ENCODE measurements around the gene MPZL1. TPM values are rescaled to one million over a fixed set of nuclear protein-coding genes. Genes with fewer than 3 reads are reported as not detected.

MPZL1 gene
- total RNA-seq, 2 experiments from 2014 or later, result 22.3 to 23.0 TPM

- H3K9me3 Mint-ChIP-seq (ENCODE audit: low read depth), result no peaks in the 10 kb centered on the region
- ChIA-PET POLR2A (no interaction called here), CTCF (interaction anchor here (1.2 to 1.5 kb wide), 2 partner anchors 29 to 96 kb away, joined by 3 read pairs; no protein-coding TSS in a partner anchor)
- intact Hi-C loops (cut with DNase I, micrococcal nuclease), result no loop called here
- no peak overlapping the region for H3K27ac Mint-ChIP-seq
- no peaks in the 10 kb centered on the region for H3K4me1 Mint-ChIP-seq
- no peak for DNase-seq
- H3K27me3 Mint-ChIP-seq, result no peaks in the 10 kb centered on the region
- no peak for ATAC-seq
- no peak overlapping the region for H3K4me3 Mint-ChIP-seq
- H3K36me3 Mint-ChIP-seq (ENCODE audit: low read depth), result peaks cover 32% of the 10 kb centered on the region
These were observed 46.0 kb downstream of the MPZL1 start for GRCh38 chr1:167767761-167768160.

- Mint-ChIP-seq H3K9me3 (ENCODE audit: low read depth) (no peaks in the 10 kb centered on the region), H3K4me1 (peaks cover 8% of the 10 kb centered on the region), H3K4me3 (no peak overlapping the region), H3K27me3 (no peaks in the 10 kb centered on the region), H3K27ac (no peak overlapping the region), H3K36me3 (ENCODE audit: low read depth) (peaks cover 43% of the 10 kb centered on the region)
- no peak for DNase-seq
- ATAC-seq, result no peak
- CTCF ChIA-PET, result no interaction called here
- POLR2A ChIA-PET, result no interaction called here
- intact Hi-C loops (cut with DNase I, micrococcal nuclease), result no loop called here
These were observed 48.3 kb downstream of the MPZL1 start for GRCh38 chr1:167770127-167770526.

- ChIA-PET CTCF (no interaction called here), POLR2A (no interaction called here)
- intact Hi-C loops (cut with DNase I, micrococcal nuclease), result no loop called here
- Mint-ChIP-seq H3K9me3 (ENCODE audit: low read depth) (no peaks in the 10 kb centered on the region), H3K27me3 (no peaks in the 10 kb centered on the region), H3K4me3 (no peak overlapping the region), H3K36me3 (ENCODE audit: low read depth) (peaks cover 43% of the 10 kb centered on the region), H3K27ac (no peak overlapping the region), H3K4me1 (peaks cover 28% of the 10 kb centered on the region)
- ATAC-seq (no peak), DNase-seq (no peak)
These were observed 50.7 kb downstream of the MPZL1 start for GRCh38 chr1:167772436-167772835.

GRCh38 chr1:167773516-167773915, 51.7 kb downstream of the MPZL1 start:
- H3K27ac Mint-ChIP-seq, result no peak overlapping the region
- H3K9me3 Mint-ChIP-seq (ENCODE audit: low read depth), result no peaks in the 10 kb centered on the region
- peaks cover 29% of the 10 kb centered on the region for H3K4me1 Mint-ChIP-seq
- no peak for ATAC-seq
- peaks cover 40% of the 10 kb centered on the region for H3K36me3 Mint-ChIP-seq (ENCODE audit: low read depth)
- no peak overlapping the region for H3K4me3 Mint-ChIP-seq
- CTCF ChIA-PET, result interaction anchor here (0.6 kb wide), 1 partner anchor 232 kb away, joined by 3 read pairs; no protein-coding TSS in a partner anchor
- POLR2A ChIA-PET, result no interaction called here
- no peak for DNase-seq
- no peaks in the 10 kb centered on the region for H3K27me3 Mint-ChIP-seq
- intact Hi-C loops (cut with DNase I, micrococcal nuclease), result no loop called here

DNA sequence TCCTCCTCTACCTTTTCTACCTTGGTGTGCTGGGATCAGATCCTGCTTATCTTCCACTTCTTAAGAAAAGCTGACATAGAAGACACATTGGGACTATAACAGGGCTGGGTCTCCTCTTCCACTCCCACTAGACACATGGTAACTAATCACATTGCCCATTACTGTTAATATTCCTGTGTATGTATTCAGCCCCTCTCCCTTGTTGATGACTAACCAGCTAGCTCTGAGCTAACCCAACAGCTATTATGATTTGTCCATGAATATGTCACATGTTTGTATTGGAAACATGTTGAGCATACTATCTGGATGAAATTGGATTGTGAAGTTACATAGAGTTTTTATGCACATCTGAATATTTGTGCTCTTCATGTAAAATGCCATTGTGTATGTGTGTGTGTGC, 52.9 kb downstream of the MPZL1 start:
- no peak overlapping the region for H3K4me3 Mint-ChIP-seq
- peaks cover 46% of the 10 kb centered on the region for H3K36me3 Mint-ChIP-seq (ENCODE audit: low read depth)
- POLR2A ChIA-PET, result interaction anchor here (1.1 kb wide), 1 partner anchor 12 kb away, joined by 3 read pairs; no protein-coding TSS in a partner anchor
- peaks cover 29% of the 10 kb centered on the region for H3K4me1 Mint-ChIP-seq
- H3K9me3 Mint-ChIP-seq (ENCODE audit: low read depth), result no peaks in the 10 kb centered on the region
- H3K27me3 Mint-ChIP-seq, result no peaks in the 10 kb centered on the region
- DNase-seq (no peak), ATAC-seq (peak; percentile 45)
- CTCF ChIA-PET, result no interaction called here
- no peak overlapping the region for H3K27ac Mint-ChIP-seq
- intact Hi-C loops (cut with DNase I, micrococcal nuclease), result no loop called here

DNA sequence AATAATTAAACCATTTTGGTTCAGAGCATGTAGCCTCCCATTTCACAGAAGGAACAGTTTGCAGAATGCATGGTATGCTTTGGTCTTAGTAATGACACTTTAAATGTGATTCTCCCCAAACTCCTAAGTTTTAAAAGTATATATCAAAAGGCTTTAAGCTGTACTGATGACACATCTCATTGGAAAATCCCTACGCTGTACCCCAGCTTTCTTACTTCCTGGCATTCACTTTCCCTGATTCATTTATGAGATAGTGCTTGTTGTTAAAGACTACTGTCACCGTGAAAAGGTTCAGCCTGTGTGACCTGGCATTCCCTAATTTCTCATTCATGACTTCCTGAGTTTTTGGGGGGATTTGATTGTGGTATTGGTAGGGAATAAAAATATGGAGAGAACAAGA, 53.4 kb downstream of the MPZL1 start:
- ChIA-PET CTCF (no interaction called here), POLR2A (interaction anchor here (1.1 kb wide), 1 partner anchor 13 kb away, joined by 3 read pairs; no protein-coding TSS in a partner anchor)
- no peak overlapping the region for H3K4me3 Mint-ChIP-seq
- H3K4me1 Mint-ChIP-seq, result peaks cover 29% of the 10 kb centered on the region
- DNase-seq (no peak), ATAC-seq (peak; percentile 57)
- intact Hi-C loops (cut with DNase I, micrococcal nuclease), result no loop called here
- H3K27me3 Mint-ChIP-seq, result no peaks in the 10 kb centered on the region
- no peaks in the 10 kb centered on the region for H3K9me3 Mint-ChIP-seq (ENCODE audit: low read depth)
- peaks cover 46% of the 10 kb centered on the region for H3K36me3 Mint-ChIP-seq (ENCODE audit: low read depth)
- H3K27ac Mint-ChIP-seq, result no peak overlapping the region

- Mint-ChIP-seq H3K4me3 (no peak overlapping the region), H3K9me3 (ENCODE audit: low read depth) (peaks cover 4% of the 10 kb centered on the region), H3K36me3 (ENCODE audit: low read depth) (peaks cover 46% of the 10 kb centered on the region), H3K4me1 (peaks cover 29% of the 10 kb centered on the region), H3K27ac (no peak overlapping the region), H3K27me3 (no peaks in the 10 kb centered on the region)
- ATAC-seq (no peak), DNase-seq (no peak)
- POLR2A ChIA-PET, result interaction anchor here (1.1 kb wide), 1 partner anchor 14 kb away, joined by 3 read pairs; no protein-coding TSS in a partner anchor
- intact Hi-C loops (cut with DNase I, micrococcal nuclease), result no loop called here
- CTCF ChIA-PET, result interaction anchor here (0.7 kb wide), 2 partner anchors 13 to 61 kb away, joined by 3 to 4 read pairs; no protein-coding TSS in a partner anchor
These were observed 54.4 kb downstream of the MPZL1 start for GRCh38 chr1:167776151-167776550.

DNA sequence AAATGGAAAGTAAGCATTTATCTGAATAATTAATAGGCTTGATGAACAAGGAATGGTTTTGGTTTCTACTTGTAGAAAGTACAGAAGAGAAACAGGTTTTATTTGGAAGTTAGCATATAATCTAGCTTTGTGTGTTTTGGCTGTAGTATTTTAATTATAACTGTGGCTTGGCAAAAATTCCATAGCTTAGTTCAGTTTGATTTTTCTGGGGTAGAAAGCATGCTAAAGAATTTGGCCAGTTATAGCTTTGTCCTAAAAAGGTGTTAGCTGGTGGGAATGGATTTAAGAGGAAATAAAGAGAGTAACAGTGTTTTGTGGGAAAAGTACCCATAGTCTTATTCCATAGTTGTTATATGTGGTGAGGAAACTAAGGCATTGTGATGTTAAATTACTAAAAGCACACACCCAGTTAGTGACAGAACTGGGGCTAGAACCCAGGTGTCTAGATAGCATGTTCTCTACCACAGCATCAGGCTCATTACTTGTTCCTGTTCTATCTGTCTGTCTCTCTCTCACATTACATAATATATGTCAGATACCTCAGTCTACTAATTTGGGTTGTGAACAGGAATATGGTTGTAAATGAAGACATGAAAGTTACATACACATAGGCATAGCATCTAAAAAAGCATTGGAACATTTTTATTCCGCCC, 55.0 kb downstream of the MPZL1 start:
- Mint-ChIP-seq H3K4me3 (no peak overlapping the region), H3K36me3 (ENCODE audit: low read depth) (peaks cover 42% of the 10 kb centered on the region), H3K4me1 (peaks cover 29% of the 10 kb centered on the region), H3K9me3 (ENCODE audit: low read depth) (peaks cover 6% of the 10 kb centered on the region), H3K27me3 (no peaks in the 10 kb centered on the region), H3K27ac (peak overlapping the region; percentile 35)
- POLR2A ChIA-PET, result no interaction called here
- ATAC-seq, result peak; percentile 52
- no peak for DNase-seq
- intact Hi-C loops (cut with DNase I, micrococcal nuclease), result no loop called here
- CTCF ChIA-PET, result interaction anchor here (0.7 kb wide), 2 partner anchors 14 to 61 kb away, joined by 3 to 4 read pairs; no protein-coding TSS in a partner anchor

DNA sequence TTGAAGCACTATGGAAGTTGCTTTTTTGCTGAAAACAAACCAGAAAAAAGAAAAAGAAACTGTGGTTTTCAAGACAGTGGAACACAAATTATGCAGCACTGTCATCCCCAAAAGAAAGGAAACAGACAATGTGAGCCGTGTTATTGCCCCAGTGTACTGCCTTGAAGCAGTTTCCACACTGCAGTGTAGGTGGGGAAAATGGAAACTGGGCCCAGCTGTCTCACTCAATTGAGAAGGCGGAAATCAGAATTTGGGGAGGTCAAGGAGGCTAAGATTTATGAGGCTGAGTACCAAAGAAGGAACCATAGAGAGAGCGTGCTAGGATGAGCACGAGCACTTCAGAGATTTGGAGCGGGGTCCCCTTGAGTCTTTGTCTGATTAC, 55.5 kb downstream of the MPZL1 start:
- peaks cover 40% of the 10 kb centered on the region for H3K36me3 Mint-ChIP-seq (ENCODE audit: low read depth)
- H3K9me3 Mint-ChIP-seq (ENCODE audit: low read depth), result peaks cover 7% of the 10 kb centered on the region
- intact Hi-C loops (cut with DNase I, micrococcal nuclease), result no loop called here
- POLR2A ChIA-PET, result no interaction called here
- CTCF ChIA-PET, result no interaction called here
- H3K27ac Mint-ChIP-seq, result peak overlapping the region; percentile 35
- peaks cover 29% of the 10 kb centered on the region for H3K4me1 Mint-ChIP-seq
- DNase-seq (peak; percentile 49), ATAC-seq (peak; percentile 82)
- no peaks in the 10 kb centered on the region for H3K27me3 Mint-ChIP-seq
- no peak overlapping the region for H3K4me3 Mint-ChIP-seq

GRCh38 chr1:167781558-167781957, 59.8 kb downstream of the MPZL1 start:
- no peak overlapping the region for H3K27ac Mint-ChIP-seq
- H3K9me3 Mint-ChIP-seq (ENCODE audit: low read depth), result peaks cover 7% of the 10 kb centered on the region
- H3K4me3 Mint-ChIP-seq, result no peak overlapping the region
- ChIA-PET POLR2A (no interaction called here), CTCF (interaction anchor here (0.6 to 0.7 kb wide), 2 partner anchors 58 to 607 kb away, joined by 3 read pairs; no protein-coding TSS in a partner anchor)
- peaks cover 10% of the 10 kb centered on the region for H3K4me1 Mint-ChIP-seq
- no peaks in the 10 kb centered on the region for H3K27me3 Mint-ChIP-seq
- peaks cover 25% of the 10 kb centered on the region for H3K36me3 Mint-ChIP-seq (ENCODE audit: low read depth)
- DNase-seq, result no peak
- no peak for ATAC-seq
- intact Hi-C loops (cut with DNase I, micrococcal nuclease), result no loop called here

DNA sequence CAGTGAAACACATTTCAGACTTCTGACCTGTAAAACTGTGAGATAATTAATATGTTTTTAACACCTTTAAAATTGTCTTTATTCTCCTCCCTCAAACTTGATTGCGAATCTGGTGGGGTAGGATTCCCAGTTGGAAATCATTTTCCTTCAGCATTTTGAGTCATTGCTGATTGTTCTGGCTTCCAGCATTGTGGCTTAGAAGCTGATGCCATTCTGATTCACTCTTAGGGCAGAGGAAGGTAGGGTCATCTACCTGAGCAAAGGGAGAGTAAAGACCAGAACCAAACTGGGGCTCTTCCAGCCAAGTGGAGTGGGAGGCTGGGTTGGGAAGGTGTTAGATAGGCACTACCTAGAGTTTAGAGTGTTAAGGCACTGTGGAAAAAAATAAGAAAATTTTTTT, 61.2 kb downstream of the MPZL1 start:
- CTCF ChIA-PET, result no interaction called here
- H3K27ac Mint-ChIP-seq, result no peak overlapping the region
- ATAC-seq, result no peak

GRCh38 chr1:167784876-167785550, 63.2 kb downstream of the MPZL1 start:
- DNase-seq (peak; percentile 19), ATAC-seq (peak; percentile 57)
- Mint-ChIP-seq H3K27me3 (no peaks in the 10 kb centered on the region), H3K9me3 (ENCODE audit: low read depth) (peaks cover 7% of the 10 kb centered on the region), H3K27ac (no peak overlapping the region), H3K36me3 (ENCODE audit: low read depth) (peaks cover 21% of the 10 kb centered on the region), H3K4me1 (peaks cover 5% of the 10 kb centered on the region), H3K4me3 (no peak overlapping the region)
- intact Hi-C loops (cut with DNase I, micrococcal nuclease), result no loop called here
- CTCF ChIA-PET, result interaction anchor here (0.8 kb wide), 1 partner anchor 98 kb away, joined by 4 read pairs; no protein-coding TSS in a partner anchor
- POLR2A ChIA-PET, result interaction anchor here (0.6 kb wide), 2 partner anchors 11 to 38 kb away, joined by 3 read pairs; no protein-coding TSS in a partner anchor

More for the DNA sequence above, 61.2 kb downstream of the MPZL1 start:
- DNase-seq, result no peak
- H3K36me3 Mint-ChIP-seq (ENCODE audit: low read depth), result peaks cover 21% of the 10 kb centered on the region
- no peak overlapping the region for H3K4me3 Mint-ChIP-seq
- POLR2A ChIA-PET, result no interaction called here
- no peaks in the 10 kb centered on the region for H3K27me3 Mint-ChIP-seq
- H3K9me3 Mint-ChIP-seq (ENCODE audit: low read depth), result peaks cover 7% of the 10 kb centered on the region
- H3K4me1 Mint-ChIP-seq, result no peaks in the 10 kb centered on the region
- intact Hi-C loops (cut with DNase I, micrococcal nuclease), result no loop called here

Measured in activated CD4-positive, alpha-beta T cell treated with anti-CD3 and anti-CD28 coated beads for 36 hours (primary cell).